ENCODE results near the gene SSTR5.
"Not testable (repeated sequence)": the region's sequence is repeated elsewhere in the genome, so short reads cannot be mapped to it uniquely, and the experiment has no call there.

Gene SSTR5

GRCh38 chr16:1073566-1074378, 1.2 kb downstream of the SSTR5 start:
- DNase-seq (ENCODE audit: low read depth) = no peak

GRCh38 chr16:1074379-1074649, 1.8 kb downstream of the SSTR5 start:
- DNase-seq (ENCODE audit: low read depth) = no peak

DNA sequence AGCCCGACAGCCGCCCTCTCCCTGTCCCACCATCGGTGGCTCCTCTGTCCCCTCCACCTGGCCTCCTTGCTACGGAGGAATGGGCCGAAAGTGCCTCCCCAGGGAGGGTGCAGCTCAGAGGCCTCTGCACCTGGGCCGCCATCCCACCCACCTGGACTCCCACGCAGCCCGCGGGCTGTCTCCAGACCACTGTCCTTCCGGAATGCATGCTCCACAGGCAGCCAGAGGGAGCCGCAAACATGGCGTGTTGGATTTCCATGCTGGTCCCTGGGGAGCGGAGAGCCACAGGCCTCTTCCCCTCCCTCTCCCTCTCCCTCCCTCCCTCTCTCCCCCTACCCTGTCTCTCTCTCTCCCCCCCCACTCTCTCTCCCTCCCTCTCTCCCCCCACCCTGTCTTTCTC, 3.0 kb downstream of the SSTR5 start:
- no peak for DNase-seq (ENCODE audit: low read depth)

DNA sequence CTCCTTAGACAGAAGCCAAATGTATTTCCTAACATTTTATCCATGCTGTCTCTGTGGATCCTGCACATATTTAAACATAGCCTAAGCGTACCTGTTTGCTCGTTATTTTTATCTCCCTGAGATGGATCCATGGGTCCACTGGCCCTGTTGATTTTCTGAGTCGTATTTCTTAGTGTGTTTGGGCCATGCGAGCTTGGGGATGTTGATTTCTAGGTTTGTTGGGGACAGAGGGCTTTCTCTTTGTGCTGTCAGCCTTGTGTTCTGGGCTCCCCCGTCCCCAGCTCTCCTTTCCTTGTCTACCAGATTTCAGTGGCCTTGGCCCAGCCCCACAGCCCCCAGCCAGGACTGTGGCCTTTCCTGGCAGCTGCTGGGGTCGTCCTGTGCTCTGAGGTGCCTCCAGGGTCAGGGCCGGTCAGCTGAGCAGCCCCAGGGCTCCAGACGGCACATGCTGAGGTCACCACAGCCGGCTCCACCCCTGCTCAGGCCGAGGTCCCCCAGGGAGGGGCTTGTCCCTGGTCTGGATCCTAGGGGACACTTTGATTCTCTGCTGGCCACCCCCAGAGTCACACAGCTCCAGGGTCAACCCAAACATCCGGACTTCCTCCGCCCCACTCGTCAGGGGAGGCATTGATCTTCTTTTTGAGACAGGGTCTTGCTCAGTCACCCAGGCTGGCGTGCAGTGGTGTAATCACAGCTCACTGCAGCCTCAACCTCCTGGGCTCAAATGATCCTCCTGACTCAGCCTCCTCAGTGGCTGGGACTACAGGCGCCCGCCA, 4.4 kb downstream of the SSTR5 start:
- DNase-seq (ENCODE audit: low read depth) = no peak

DNA sequence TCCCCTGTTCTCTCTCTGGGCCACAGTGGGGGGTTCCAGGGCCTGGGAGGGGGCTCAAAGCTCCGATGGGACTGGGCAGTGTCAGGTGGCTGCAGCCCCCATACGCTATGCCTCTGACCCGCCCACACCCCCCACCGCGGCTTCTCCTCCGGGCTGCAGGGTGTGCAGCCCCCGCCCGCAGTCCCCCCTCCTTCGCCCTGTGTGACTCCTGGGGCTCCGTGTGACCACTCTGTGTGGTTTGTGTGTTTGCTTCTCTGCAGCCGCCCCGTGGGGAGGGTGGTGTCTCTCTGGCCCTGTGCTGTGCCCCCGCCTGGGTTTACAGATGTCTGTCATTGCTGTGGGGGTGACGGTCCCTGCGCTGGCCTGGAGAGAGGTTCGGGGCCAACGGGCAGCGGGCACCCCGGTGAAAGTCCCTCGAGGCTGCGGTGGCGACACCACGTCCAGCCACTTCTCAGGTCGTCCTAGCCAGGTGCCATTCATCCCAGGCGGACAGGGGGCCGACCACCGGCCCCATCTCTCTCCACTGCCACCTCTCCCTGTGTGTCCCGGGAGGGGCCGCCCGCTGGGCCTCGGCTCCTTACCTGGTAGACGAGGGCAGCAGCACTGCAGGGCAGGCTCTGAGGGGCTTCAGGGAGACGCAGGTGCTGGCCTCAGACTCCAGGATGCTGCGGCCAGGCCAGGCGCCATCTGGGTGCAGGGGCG, 5.5 kb downstream of the SSTR5 start:
- no peak for DNase-seq (ENCODE audit: low read depth)

DNA sequence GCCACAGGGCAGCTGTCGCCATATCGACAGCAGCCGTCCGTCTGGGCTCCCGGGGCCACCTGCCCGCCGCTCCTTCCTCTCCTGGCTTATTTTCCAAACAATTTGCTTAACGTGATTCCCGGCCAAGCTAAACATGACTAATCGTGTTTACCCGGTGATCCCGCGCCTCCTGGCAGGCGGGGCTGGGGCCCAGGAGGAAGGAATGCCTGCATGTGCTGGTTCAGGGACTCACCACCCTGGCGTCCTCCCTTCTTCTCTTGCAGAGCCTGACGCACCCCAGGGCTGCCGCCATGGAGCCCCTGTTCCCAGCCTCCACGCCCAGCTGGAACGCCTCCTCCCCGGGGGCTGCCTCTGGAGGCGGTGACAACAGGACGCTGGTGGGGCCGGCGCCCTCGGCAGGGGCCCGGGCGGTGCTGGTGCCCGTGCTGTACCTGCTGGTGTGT, 6.1 kb downstream of the SSTR5 start:
- DNase-seq (ENCODE audit: low read depth) = no peak

GRCh38 chr16:1079341-1079740, 6.8 kb downstream of the SSTR5 start:
- no peak for DNase-seq (ENCODE audit: low read depth)

DNA sequence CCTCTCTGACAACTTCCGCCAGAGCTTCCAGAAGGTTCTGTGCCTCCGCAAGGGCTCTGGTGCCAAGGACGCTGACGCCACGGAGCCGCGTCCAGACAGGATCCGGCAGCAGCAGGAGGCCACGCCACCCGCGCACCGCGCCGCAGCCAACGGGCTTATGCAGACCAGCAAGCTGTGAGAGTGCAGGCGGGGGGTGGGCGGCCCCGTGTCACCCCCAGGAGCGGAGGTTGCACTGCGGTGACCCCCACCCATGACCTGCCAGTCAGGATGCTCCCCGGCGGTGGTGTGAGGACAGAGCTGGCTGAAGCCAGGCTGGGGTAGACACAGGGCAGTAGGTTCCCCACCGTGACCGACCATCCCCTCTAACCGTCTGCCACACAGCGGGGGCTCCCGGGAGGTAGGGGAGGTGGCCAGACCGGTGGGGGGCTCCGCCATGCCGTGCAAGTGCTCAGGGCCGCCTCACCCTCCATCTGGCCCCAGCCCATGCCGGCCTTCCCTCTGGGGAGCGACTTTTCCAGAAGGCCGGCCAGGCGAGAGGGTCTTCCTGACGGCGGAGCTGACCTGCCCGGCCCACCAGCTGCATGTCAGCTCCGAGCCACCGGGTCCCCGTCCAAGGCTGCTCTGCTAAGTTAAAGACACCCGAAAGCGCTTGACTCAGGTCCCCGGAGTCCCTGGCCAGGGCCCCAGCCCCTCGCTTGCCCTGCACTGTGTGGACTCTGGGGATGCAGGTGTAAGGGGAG, 7.4 kb downstream of the SSTR5 start:
- no peak for DNase-seq (ENCODE audit: low read depth)

DNA sequence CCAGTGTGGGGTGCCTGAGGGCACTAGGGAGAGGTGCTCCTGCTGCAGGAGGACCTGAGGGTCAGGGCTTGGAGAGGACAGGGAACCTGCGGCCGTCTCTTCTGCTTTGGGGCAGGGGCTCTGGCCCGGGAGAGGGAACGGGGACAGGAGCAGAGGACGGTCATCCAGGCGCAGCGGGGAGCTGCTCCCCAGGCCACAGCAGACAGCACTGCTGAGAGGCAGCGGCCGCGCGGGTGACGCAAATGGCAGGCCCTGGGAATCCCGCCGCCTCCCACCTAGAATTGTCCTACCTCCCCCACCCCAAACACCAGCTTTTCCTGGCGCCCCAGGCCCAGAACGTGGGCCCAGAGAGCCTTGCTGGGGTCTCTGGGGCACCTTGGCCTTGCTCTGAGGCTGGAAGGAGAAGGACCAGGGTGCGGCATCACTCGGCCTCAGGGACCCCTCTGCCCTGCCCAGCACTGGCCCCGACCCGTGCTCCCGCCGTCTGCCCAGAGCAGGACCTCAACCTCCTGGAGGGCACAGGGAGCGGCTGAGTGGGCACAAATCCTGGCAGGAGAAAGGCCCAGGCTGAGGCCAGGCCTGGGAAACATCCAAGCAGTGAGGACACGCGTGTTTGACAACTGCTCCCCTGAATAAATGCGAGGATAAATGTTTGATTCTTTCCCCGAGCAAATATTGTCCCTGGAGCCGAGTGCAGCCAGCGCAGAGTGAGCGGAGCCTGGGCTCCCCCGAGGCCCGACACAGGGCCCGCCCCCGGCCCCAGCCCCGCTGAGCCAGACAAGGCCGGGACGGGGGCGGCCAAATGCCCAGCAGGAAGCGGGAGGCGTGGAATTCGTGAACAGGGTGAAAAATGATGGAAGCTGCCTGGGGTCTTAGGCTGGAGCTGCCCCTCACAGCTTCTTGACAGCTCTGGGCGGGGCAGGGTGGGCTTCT, 8.5 kb downstream of the SSTR5 start:
- no peak for DNase-seq (ENCODE audit: low read depth)

- DNase-seq (ENCODE audit: low read depth) = no peak
Observed at GRCh38 chr16:1081734-1082265, 9.3 kb downstream of the SSTR5 start.

GRCh38 chr16:1082266-1082951, 9.9 kb downstream of the SSTR5 start:
- no peak for DNase-seq (ENCODE audit: low read depth)

DNA sequence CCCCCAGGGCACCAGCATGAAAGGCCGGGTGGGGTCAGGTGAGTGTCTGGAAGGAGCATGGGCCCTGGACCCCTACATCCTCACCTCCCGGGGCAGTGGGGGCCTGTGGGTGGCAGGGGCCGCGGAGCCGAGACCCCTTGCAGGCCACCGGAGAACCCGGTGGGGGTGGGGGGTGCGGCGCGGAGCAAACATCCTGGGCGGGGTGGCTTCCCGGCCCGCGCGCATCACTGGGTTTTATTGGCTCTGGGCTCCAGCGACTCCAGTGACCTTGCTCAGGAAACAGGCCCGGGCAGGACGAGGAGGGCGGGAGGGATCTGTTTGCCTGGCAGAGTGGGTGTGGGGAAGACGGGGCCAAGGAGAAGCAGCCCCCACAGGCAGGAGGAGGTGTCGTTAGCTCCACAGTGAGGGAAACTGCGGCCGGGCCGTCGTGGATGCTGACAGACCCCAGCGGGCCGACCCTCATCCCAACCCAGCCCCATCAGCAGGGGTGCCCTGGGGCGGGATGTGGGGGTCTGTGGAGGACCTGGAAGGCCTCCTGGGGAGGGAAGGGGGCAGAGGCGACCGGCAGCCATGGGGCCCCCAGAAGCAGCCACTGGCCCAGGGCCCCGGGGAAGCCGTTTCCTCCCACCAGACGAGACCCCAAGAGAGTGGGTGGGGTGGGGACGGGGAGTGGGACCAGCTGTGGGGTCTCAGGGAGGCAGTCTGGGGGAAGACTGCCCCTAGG, 10.6 kb downstream of the SSTR5 start:
- no peak for DNase-seq (ENCODE audit: low read depth)

DNA sequence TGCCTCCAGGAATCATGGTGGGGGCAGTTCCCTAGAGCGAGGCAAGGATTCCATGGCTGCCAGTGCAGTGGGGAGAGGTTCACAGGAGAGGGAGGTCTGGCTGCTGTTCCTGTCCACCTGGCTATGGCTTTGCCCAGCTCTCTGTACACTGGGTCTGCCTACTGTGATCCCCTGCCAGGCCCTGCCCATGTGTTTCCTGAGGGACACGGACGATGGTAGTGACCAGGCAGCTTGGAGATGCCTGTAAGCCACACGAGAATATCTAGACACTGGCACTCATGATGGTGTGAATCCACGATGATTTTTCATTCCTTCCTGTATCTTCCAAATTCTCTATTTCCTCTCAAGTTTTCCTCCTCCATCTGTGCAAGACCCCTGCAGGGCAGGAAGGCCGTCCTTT, 12.4 kb downstream of the SSTR5 start:
- no peak for DNase-seq (ENCODE audit: low read depth)

DNA sequence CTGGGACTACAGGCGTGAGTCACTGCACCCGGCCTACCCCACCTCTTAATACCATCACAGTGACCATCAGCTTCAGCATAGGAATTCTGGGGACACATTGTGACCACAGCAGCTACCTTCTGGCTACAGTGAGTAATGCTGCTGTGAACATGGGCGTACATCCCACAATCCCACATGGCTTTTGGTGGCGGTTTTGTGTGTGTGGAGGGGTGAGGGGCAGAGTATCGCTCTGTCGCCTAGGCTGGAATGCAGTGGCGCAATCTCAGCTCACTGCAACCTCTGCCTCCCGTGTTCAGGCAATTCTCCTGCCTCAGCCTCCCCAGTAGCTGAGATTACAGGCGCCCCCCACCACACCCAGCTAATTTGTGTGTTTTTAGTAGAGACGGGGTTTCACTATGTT, 13.9 kb downstream of the SSTR5 start:
- DNase-seq (ENCODE audit: low read depth) = not testable (repeated sequence)

- DNase-seq (ENCODE audit: low read depth) = no peak
Observed at GRCh38 chr16:1088295-1089170, 16.0 kb downstream of the SSTR5 start.

- no peak for DNase-seq (ENCODE audit: low read depth)
Observed at GRCh38 chr16:1089439-1089821, 16.9 kb downstream of the SSTR5 start.

GRCh38 chr16:1089822-1090619, 17.5 kb downstream of the SSTR5 start:
- DNase-seq (ENCODE audit: low read depth) = no peak

Data from stimulated activated CD8-positive, alpha-beta memory T cell treated with anti-CD3 and anti-CD28 coated beads, Interleukin-12 subunit alpha, Interleukin-12 subunit beta, amount 100 ng/mL, for 4 hours (primary cell).